Measurements from ENCODE around the gene FOXN3.
"Not testable (repeated sequence)": the region's sequence is repeated elsewhere in the genome, so short reads cannot be mapped to it uniquely, and the experiment has no call there.

Gene FOXN3

DNA sequence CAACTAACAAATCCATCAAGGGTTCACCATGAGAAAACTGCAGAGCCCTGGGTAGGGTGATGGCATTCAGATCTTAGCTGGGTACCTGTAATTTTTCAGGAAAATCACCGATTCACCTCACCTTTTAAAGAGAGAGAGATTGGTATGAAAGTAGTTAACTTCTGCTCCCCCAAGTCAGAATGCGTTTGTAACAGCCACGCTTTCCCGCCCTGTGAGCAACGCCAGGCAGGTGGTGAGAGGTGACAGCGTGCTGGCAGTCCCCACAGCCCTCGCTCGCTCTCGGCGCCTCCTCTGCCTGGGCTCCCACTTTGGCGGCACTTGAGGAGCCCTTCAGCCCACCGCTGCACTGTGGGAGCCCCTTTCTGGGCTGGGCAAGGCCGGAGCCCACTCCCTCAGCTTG, 305.8 kb downstream of the FOXN3 start:
- DNase-seq = not testable (repeated sequence)

DNA sequence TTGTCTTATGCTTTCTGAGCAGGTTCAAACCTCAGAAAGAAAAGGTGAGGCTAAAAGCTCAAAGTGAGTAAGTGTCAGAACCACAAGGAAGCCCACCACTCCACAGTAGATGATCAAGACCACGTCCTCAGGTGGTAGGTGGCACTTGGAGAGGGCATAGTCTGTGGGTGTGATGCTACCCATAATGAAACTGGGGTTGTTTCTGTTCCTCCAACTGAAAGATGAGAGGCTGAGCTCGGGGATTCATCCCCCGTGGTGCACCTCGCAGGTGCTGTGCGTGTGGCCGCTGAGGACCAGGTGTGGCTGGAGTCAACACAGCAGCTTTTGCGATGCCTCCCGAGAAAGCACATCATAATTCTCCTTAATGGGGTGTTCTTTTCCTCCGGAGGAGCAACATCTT, 306.9 kb downstream of the FOXN3 start:
- no peak for DNase-seq

DNA sequence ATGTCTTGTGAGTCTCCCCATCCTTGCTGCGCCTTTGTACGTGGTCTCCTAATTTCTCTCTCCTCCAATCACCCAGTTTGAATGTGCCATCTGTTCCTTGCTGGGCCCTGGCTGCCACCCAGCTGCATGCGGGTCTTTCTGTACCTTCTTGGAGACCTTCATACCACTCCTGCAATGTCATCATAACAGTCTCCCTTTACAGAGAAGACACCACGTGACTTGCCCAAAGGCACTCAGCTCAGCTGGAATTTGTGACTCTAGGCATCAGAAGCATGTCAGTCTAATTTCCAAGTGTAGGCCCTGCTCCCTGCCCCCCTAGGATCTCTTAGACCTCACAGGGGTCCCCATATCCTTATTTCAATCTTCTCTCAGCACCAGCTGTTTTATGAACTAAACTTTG, 308.4 kb downstream of the FOXN3 start:
- no peak for DNase-seq

DNA sequence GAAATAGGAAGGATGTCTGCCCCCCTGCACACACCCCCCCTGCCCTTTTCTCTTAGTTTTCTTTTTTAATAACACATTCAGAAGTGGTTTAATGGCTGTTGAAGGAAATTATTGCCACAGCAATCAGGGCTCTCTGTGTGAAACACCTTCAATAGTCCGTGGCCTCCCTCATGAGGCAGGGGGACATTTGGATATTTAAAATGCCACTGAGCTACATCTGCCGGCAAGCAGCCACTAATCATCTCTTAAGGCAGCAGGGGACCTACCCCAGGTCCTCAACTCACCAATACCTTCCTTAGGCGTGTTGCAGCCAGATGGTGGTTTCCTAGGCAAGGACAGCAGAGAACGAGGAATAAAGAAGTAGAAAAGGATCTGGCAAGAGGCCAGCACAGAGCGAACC, 309.4 kb downstream of the FOXN3 start:
- no peak for DNase-seq

Data from activated CD4-positive, alpha-beta T cell treated with anti-CD3 and anti-CD28 coated beads for 1 hour (primary cell).